Gastrocnemius medialis (tissue), 4 donors: ENCODE data around the gene SPDYE2.
"Not testable (repeated sequence)": the region's sequence is repeated elsewhere in the genome, so short reads cannot be mapped to it uniquely, and the experiment has no call there.

Experiments used
- CTCF ChIP-seq, 5 experiments: fragments of 450-650 bp in 3 of 5; fragments of 200-600 bp in 2 of 5; sonication (generic) in 2 of 5; IDR thresholded peaks in 4 of 5; conservative IDR thresholded peaks in 1 of 5; 1 replicate in 4 of 5; 2 replicates in 1 of 5; pipeline ENCODE4 v1.5.1; 2016 to 2019; ENCODE audit warnings: antibody characterized with exemption in 5 of 5, mild to moderate bottlenecking in 3 of 5, moderate library complexity in 3 of 5
- POLR2A ChIP-seq, 2 donors: fragments of 450-650 bp; IDR thresholded peaks; one replicate each; pipeline ENCODE4 v1.6.1; 2017; ENCODE audit warnings: antibody characterized with exemption in 2 of 2, mild to moderate bottlenecking in 2 of 2, moderate library complexity in 2 of 2

DNA sequence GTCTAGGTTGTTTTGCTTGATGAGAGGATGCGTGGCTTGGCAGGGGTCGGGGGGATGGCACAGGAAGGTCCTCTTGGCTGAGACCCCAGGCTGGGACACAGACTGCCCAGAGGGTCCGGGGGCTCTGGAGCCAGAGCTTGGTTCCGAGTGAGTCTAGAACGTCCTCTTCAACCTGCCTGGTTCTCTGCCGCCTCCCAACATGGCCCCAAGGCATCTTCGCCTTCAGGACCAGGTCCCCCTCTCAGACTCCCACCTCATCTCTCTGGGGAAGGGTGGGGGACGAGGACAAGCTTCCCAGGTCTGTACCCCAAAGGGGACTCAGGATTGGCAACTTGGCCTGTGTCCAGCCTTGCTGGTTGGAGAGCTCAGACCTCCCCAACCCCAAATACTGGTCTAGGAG is 8.9 kb upstream of the SPDYE2 start:
- not testable (repeated sequence) for TF ChIP-seq CTCF (IDR thresholded peaks at IDR 0.05 in 4 of 5, conservative IDR thresholded peaks at IDR 0.05 in 1 of 5); POLR2A (IDR thresholded peaks at IDR 0.05)
